HG03095 (cell line): ENCODE data around the gene HNF1B.
"Not testable (repeated sequence)": the region's sequence is repeated elsewhere in the genome, so short reads cannot be mapped to it uniquely, and the experiment has no call there.

ENCODE experiments used
- ATAC-seq: cut with Tn5 transposase; IDR thresholded peaks from one replicate; pipeline ENCODE4 v1.9.1; 2021; ENCODE audit warnings: moderate library complexity; ENCODE audit not compliant: unreplicated experiment

The HNF1B gene, protein sequence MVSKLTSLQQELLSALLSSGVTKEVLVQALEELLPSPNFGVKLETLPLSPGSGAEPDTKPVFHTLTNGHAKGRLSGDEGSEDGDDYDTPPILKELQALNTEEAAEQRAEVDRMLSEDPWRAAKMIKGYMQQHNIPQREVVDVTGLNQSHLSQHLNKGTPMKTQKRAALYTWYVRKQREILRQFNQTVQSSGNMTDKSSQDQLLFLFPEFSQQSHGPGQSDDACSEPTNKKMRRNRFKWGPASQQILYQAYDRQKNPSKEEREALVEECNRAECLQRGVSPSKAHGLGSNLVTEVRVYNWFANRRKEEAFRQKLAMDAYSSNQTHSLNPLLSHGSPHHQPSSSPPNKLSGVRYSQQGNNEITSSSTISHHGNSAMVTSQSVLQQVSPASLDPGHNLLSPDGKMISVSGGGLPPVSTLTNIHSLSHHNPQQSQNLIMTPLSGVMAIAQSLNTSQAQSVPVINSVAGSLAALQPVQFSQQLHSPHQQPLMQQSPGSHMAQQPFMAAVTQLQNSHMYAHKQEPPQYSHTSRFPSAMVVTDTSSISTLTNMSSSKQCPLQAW

DNA sequence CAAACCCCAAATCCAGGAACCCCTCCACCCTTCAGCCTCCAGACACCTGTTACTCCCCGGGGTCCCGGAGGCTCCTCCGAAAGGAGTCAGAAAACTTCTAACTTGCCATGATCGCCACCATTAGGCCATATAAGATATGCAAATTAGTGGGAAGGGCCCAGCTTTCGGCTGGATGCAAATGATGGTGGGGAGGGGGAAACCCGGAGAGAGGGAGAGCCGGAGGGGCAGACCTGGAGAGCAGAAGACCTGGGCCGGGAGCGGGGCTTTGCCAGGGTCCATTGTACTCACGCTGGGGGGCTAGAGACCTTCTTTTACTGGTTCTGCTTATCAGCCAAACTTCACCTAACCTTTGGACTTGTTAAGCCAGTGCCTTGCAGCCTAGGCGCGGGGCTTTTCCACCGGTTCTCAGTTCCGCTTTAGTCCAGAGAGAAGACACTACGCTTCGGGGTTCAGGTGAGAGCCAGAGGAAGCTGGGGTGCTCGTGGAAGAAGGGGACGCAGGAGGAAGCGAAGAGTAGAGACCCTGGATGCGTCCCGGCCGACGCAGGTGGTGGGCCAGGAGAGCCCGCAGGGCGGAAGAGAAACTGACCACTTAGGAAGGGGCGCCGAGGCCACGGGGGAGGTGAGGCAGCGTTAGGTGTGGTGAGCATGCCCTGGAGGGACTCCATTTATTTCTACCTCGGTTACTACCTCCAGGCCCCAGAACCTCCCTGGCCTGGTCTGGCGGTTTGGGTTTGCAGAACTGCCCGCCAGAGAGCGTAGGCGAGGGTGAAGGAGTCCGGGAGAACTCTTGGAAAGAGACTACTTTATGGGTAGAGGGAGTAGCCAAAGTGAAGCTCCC, at the start of gene HNF1B:
HNF1B (minus strand) TSS at position 99 of the 840 bp plus-strand sequence. CDS start 175 bp downstream, outside the sequence.
- no peak for ATAC-seq

DNA sequence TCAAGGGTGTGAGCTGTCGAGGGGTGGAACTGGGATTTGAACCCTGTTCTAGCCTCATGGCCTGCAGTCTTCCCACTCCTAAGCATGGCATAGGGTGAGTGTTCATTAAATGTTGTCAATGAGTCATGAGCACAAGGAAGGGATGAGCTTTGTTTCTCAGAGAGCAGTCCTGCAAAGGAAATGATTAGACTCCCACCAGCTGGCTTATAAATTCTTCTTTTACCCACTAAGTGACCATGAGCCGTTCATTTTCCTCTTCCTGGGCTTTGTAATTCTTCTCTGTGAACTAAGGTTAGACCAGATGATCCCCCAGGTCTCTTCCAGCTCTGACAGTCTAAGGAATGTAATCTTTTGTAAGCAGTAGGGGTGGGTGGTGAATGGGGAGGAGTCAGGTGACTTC, 47.9 kb upstream of the HNF1B start:
- ATAC-seq: no peak

DNA sequence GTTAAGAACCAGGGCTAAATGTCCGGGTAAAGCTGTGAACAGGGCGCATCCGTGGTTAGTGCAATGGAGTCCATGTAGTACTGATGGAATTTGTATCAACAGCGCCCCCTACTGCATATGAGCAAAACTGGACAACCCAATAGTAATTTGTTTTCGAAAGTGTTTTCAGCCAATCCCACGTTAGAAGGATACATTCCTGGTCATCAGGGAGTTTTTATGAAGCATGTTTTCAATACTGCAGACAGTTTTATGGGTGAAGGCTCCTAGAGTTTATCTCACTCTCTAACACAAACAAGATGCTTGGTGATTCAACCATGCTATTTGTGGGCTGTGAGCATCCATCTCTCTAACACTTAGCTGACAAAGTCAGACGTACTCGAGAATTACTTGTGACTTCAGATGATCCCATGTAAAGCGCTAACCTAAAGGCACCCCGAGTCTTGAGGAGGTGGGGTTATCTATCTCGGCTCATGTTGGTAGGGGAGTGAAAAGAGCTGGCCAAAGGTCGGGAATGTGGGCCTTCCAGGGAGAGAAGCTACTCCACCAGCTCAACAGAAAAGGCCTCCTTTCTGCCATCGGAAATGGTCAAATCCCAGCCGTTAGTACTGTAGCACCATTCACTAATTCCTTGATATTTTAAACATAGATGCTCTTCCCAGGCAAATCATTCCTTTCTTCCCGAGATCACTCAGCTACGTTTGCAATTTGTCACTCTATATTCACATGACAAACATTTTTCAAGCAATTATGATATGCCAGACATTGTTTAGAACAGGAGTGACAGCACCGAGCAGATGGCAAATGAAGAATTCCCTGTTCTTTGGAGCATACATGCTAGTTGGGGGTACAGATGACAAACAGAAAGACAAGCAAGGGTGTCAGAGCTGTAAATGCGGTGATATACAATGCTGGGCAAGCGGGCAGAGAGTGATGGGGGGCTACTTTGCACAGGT, 46.9 kb upstream of the HNF1B start:
- no peak for ATAC-seq

DNA sequence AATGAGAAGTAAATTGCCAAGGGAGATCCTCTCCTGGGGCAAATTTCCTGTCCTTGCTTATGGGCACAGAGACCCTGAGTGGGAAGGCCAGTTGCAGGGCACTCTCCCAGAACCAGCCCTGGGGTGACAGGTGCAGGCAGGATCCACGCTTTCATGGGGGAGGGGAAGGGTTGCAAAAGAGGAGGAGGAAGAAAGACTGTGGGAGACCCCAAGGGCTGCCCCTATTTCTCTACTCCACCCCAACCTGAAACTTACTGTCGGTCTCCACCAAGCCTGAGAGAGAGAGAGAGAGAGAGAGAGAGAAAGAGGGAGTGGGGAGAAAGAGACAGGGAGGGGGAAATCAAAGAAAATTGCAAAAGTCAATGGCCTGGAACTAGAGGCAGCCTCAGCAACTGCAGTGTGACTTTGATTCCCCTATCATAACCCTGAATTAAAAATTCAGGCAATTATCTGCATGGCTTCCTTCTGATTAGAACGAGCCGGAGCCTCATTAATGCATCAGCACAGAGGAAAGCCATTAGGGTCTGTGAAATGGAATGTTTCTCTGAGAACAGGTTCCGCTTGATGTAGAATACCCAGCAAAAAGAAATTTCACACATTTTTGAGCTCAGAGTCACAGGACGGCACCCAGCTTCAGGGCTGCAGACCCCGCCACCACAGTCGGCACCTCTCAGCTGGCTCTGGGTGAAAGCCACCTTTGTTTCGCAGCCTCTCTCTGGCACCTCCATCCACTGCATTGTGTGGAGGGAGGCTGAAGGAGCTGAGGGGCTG, 45.1 kb upstream of the HNF1B start:
- no peak for ATAC-seq

DNA sequence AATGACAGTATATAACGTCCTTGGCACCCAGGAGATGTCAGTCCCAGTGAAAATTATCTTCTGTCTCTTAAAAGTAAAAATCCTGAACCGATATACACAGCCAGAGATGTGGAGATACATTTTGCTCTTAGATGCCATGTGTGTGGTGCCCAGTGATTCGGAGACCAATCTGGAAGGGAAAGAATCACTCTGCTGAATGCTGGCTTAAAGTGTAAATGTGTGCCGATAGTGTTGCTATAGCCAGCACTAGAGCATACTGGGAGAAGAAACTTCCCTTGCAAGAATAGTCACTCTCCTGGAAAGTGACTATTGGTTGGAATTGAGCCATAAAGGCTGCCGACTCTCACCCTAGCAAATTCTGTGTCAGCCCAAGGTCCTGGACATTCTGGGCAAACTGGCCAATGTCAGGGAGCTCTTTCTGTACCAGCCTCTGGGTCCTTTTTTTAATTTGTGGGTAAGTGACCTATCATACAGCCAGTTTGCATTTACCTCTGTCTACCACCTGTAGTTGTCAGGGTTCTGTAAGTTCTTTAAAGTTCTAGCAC, 44.2 kb upstream of the HNF1B start:
- no peak for ATAC-seq

DNA sequence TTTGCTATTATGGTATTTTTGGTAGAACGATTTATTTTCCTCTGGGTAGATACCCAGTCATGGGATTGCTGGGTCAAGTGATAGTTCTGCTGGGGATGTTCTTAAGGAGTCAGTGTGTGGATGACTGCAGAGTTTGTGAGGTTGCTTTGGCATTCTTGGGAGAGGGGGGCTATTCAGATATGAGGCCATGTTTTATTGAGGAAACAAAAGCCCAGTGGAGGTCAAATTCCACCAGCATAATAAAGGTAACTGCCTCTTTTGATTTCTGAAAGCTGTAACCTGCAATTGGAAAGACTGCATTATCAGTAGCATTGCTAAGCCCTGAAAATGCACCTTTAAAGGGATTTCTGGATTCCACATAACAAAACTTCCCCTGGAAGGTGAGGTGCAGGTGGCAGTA, 43.7 kb upstream of the HNF1B start:
- no peak for ATAC-seq

DNA sequence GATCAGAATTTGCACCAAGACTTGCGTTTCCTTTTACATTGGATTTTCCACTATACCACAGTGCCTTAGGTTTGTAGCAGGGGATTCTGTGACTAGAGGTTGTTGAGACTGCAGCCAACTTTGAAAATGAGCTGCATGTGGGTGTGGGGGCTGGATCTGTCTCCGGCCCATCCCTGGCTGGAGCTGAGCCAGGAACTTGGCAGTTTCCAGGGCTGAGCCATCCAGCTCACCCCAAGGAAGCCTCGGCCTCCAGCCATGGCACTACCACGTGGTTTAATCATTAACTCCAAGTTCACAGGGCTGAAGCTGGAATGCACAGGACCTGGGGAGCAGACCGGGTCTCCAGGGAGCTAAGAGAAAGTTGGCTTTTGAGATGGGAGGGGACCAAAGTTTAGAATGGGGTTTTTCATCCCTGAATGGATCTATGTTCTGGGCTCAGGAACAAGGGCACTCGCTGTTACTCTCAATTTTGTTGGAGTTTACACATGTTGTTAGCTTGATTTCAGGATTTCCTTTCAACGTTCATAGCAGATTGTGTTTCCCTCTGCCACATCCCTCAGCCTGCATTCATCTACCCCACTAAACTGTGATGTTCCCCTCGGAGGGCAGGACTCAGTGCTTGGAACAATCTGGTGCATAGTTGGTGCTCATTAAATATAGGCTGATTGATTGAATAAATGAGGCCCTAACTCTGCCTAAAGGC, 42.3 kb upstream of the HNF1B start:
- ATAC-seq: no peak

DNA sequence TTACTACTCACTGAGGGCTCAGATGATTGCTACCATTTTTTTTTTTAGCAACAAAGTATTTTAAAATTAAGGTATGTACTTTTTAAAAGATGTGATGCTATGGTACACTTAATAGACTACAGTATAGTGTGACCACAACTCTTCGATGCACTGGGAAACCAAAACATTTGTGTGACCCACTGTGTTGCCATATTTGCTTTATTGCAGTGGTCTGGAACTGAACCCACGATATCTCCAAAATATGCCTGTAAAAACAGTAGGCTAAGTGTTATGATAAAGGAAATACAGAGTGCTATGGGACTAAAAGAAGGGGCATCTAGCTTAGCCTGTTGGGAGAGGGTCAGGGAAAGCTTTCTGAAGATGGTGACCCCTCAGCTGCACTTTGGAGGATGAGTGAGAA, 41.6 kb upstream of the HNF1B start:
- no peak for ATAC-seq

DNA sequence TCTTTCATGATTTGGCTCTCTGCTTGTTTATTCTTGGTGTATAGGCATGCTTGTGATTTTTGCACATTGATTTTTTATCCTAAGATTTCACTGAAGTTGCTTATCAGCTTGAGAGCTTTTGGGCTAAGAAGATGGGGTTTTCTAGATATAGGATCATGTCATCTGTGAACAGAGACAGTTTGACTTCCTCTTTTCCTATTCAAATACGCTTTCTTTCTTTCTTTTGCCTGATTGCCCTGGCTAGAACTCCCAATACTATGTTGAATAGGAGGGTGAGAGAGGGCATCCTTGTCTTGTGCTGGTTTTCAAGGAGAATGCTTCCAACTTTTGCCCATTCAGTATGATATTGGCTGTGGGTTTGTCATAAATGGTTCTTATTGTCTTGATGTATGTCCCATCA, 37.6 kb upstream of the HNF1B start:
- ATAC-seq: not testable (repeated sequence)

DNA sequence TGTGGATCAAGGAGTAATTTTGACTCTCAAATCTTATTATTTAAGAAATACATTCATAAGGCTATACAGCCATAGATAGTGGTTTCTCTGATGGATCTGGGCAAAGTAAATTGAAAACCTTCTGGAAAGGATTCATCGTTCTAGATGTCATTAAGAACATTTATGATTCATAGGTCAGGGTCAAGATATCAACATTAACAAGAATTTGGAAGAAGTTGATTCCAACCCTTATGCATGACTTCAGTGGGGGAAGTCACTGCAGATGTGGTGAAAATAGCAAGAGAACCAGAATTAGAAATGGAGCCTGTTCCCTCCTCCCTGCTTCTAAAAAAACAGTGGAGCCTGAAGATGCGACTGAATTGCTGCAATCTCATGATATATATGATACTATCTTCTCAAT, 36.6 kb upstream of the HNF1B start:
- no peak for ATAC-seq

DNA sequence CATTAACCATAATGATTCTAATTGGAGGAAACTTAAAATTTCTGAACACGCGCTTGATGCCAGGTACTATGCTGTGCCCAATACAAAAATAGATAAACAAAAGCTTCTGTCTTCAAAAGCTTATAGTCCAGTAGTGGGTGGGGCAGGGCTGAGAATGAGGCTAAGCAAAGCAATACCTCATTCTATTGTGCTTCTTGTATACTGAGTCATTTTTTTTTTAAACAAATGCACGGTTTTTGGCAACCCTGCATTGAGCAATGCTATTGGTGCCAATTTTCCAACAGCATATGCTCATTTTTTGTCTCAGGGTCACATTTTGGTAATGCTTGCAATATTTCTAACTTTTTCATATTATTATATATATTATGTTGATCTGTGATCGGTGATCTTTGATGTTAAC, 34.7 kb upstream of the HNF1B start:
- no peak for ATAC-seq

DNA sequence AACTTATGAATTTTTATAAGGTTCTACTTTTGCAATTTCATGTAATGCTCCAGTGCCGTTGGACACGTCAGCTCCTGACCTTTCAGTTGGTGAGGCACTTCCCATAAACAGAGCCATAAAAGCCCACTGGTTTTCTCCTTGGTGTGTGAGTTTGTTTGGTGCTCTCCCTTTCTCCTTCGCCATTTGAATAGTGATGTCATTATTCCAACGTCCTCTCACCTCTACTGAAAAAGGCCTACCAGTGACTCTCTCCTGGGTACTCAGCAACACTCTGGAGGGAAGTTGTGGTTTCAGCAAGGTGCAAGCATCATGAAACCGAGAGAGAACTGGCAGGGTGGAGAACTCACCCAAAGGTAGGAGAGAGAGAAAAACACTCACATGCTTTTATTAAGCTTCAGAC, 29.6 kb upstream of the HNF1B start:
- peak; percentile 69 for ATAC-seq

DNA sequence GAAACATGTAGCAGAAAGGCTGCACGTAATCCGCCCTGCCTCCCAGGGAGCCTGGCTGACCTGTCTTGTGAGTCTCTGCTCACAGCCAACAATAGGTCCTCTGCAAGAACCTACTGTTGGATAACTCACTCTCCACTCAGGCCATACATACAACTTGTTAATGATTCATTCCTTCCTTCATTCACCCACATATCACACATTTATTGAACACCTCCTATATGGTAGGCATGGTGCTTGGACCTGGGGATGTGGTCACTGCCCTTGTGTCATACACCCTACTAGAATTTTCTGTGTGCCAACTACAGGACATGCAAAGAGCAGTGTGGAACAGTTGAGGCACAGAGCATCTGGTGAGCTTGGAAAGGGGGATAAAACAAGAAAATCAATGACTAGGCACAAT, 28.1 kb upstream of the HNF1B start:
- ATAC-seq: no peak

DNA sequence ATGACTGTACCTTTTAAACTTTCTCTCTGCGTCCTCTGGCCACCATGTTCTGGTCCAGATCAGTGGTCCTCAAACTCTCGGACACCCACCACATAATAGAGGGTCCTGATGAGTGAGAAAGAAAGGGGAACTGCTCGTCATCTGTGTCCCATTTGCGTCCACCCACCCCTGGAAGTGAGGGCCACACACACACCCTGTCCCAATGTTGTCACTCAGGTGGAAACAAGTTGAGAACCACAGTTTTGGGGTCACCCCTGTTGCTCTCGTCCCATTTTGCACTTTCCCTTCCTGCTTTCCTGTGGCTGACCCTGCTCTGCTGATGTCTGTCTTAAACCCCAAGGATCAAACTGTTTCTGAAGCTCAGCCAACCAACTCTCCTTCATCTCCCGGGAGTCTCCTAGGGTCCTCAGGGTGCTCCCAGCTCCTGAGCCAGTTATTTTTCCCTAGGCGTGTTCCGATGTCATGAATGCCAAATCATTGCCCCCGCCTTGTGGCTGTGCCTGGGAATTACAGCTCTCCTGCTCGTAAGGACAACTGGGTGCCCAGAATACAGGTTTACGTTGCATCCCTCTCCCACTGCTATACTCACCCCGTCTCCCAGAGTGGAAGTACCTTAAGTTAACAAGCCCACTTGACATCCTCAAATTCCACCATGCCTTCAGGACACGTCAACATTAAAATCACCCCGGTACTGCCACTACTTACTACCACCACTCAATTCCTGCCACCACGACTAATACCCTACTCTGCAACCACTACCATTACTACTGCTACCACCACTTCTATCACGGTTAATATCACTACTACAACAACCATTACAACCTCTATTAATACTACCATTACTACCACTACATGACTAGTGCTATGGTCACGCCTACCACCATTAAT, 26.0 kb upstream of the HNF1B start:
- ATAC-seq: no peak

DNA sequence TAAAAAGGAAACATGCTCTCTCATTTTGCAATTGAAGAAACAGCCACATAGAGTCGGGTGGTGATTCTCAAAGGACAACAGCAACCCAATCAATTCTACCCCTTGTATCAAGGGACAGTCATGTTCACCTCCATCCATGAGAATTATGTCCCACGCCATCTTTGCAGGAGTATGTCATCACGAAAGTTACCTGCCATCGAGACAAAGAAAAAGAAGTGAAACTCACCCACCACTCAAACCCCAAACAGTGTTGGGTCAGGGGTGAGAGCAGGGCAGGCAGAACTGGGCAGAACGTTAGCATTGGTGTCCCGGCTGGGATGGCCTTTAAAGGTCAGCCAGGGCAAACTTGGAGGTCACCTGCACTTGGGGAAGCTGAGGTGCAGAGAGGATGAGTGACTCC, 24.2 kb upstream of the HNF1B start:
- ATAC-seq: no peak

DNA sequence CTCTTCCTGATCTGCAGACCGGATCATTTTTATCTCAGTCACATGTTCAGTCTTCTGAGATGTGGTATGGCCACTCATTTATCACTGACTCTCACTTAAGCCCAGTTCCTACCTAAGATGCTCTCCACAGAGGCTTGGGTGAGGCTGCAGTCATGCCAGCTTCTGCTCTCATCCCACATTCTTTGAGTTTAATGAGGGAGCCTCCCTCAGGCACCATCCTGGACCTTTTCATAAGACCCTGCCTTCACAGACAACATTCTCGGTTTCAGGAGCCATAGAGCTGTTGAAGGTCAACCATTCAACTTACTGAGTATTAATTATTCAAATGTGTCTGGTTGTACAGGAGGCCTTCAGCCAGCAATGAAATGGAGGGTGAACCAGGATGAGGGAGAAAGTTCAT, 23.6 kb upstream of the HNF1B start:
- no peak for ATAC-seq

DNA sequence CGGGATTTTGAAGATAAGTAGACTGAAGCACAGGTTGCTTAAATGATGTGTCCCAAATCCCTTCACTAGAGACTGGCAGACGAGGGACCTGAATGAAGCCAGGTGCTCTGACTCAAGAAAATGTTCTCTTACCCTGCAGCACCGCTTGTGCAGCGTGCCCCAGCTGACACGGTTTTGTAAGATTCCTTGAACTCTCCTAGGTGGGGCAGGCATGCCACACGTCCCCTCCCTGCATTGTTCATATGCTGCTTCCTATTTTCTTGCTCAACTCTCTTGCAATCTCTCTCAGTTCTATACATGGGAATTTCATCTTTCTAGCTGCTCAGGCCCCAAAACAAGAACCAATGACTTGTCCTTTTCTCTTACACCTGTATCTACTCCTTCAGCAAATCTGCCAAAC, 22.1 kb upstream of the HNF1B start:
- ATAC-seq: no peak

DNA sequence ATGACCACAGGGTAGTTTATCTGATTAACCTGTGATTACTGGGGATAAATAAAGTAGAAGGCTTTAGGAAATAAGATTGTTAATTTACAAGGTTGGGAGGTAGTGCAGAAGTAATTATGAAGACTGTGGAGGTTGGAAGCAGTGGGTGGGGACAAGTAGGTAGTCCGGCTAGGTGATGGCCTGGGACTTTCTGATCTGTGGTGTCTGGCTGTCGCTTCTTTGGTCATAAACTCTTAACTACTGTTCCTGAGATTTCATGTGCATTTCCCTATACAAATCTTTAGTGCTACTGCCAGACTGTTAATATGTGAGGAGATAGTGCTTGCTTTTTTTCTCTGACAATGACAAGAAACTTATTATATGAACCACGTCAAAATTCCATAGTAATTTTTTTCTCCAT, 19.5 kb upstream of the HNF1B start:
- ATAC-seq: no peak
